T-helper 1 cell treated with Interleukin-12 subunit alpha and Interleukin-12 subunit beta and Interleukin-4 antibody, amounts not matched to agents 30 ng/mL and 1 ng/mL, for 36 hours (primary cell): ENCODE results near the gene SSBP3. TPM values are rescaled to one million over a fixed set of nuclear protein-coding genes. Genes with fewer than 3 reads are reported as not detected.

Experiments used
- intact Hi-C: fragments of 100-400 bp; cut with micrococcal nuclease; formaldehyde crosslinking; loops from one replicate; pipeline ENCODE4 v1.15.1; 2024
- total RNA-seq: library from RNA; stranded (reverse); gene quantifications from 2 replicates; pipeline ENCODE4 v1.2.3, GENCODE V29; 2022

The SSBP3 gene
- total RNA-seq, 1 donor from 2014 or later, result 143 TPM

- intact Hi-C loops, result no loop called here
Measured at GRCh38 chr1:54375298-54375697, 30.9 kb downstream of the SSBP3 start.

GRCh38 chr1:54374766-54375165 lies 31.4 kb downstream of the SSBP3 start:
- intact Hi-C loops, result no loop called here

GRCh38 chr1:54372978-54373377 lies 33.2 kb downstream of the SSBP3 start:
- intact Hi-C loops, result no loop called here

DNA sequence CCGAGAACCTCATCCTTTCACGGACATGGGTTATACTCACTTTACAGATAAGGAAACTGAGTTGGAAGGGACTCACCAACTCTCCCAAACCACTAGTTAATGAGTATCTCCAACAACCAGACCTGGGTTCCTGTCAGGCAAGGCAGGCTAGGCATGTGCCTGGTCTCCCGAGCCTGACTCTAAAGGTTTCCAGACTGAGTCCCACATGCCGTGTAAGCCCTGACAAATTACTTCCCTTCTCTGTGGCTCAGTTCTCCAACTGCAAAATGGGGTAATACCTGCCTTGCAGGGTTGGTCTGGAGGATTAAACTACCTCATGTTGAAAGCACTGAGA lies 34.3 kb downstream of the SSBP3 start:
- intact Hi-C loops, result no loop called here

GRCh38 chr1:54371038-54371941 lies 34.9 kb downstream of the SSBP3 start:
- intact Hi-C loops, result no loop called here

GRCh38 chr1:54370287-54370989 lies 35.8 kb downstream of the SSBP3 start:
- intact Hi-C loops, result no loop called here

- intact Hi-C loops, result no loop called here
Measured at GRCh38 chr1:54367613-54368012, 38.6 kb downstream of the SSBP3 start.

DNA sequence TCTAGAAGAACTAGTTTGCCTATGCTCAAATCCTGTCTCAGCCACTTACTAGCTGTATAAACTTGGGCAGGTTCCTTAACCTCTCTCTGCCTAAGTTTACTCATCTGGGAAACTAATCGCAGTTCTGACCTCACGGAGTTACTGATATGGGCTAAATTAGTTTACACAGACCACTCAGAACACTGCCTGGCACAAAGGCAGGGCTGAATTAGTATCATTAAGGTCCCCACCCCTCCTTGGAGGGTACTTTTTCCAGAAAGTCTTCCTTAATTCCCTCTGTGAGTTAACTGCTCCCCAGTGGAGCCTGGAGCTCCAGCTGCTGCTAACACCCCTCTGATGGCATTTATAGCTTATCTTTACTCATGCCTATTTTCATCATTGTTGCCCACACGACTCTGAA lies 40.3 kb downstream of the SSBP3 start:
- intact Hi-C loops, result no loop called here

DNA sequence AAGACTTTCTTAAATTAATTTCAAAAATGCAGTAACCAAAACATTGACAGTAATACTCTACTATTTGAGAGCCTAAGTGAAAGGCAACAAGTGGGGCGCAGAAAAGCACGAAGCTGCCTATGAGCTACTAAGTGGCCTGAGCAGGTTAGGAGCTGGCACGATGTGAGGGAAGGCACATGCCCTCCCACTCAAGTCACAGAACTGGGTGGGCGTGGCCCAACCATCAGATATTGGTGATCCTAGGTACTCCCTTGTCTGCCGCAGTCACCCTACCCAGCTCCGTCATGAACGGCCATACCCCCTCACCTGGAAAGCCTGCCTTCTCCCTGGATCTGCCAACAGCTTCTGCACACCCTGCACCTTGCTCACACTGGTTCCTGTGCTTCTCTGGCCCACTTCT lies 40.8 kb downstream of the SSBP3 start:
- intact Hi-C loops, result no loop called here

GRCh38 chr1:54364995-54365394 lies 41.2 kb downstream of the SSBP3 start:
- intact Hi-C loops, result no loop called here

DNA sequence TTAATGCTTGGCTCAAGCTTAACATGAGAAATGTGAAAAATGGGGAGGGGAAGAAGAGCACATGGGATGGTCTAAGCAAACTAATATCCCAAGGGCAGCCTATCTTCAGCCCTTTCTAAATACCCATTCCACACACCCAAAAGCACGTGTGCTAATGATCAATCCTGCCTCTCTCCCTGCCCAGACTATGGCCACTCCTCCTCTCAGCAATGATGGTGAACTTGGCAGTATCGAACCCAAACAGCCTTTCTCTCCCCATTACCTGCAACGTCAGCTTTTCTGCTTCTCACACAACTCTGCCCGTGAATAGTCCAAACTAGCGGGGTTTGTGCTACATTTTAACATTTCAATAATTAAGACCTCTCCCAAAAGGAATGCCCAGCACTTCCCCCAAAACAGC lies 41.6 kb downstream of the SSBP3 start:
- intact Hi-C loops, result no loop called here

DNA sequence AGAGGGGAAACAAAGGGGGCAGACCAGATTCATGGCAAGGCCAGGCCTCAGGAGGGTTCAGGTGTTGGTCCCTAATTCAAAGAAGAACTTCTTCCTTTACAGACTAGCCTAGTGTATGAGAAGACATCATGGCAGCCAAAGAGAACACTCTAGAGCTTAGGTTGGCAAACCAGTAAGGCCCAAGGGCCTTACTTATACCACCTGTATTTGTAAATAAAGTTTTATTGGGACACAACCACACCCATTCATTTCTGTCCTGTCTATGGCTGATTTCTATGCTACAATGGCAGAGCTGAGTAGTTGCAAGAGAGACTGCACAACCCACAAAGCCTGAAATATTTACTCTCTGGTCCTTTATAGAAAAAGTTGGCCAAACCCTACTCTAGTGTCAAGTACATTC lies 42.3 kb downstream of the SSBP3 start:
- intact Hi-C loops, result no loop called here

DNA sequence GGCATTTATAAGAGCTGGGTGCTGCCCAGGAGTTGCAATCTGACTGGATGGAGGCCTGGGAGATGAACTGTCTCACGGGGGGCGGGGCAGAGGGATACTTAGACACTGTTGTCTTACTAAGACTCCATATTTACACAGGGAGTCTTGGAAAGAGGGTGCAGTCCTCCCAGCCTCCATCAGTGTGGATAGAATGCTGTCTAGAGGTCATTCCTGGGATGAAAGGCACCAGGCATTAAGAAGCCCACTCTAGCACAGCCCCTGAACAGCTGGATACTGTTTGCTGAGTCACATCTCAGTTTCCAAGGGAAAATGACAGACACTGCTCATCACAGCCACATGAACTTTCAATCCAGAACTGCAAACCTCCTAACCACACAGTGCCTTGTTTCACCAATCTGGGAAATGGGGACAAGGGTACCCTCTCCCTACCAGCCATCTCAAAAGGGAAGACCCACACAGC lies 43.3 kb downstream of the SSBP3 start:
- intact Hi-C loops, result no loop called here

- intact Hi-C loops, result no loop called here
Measured at GRCh38 chr1:54361342-54361741, 44.9 kb downstream of the SSBP3 start.

DNA sequence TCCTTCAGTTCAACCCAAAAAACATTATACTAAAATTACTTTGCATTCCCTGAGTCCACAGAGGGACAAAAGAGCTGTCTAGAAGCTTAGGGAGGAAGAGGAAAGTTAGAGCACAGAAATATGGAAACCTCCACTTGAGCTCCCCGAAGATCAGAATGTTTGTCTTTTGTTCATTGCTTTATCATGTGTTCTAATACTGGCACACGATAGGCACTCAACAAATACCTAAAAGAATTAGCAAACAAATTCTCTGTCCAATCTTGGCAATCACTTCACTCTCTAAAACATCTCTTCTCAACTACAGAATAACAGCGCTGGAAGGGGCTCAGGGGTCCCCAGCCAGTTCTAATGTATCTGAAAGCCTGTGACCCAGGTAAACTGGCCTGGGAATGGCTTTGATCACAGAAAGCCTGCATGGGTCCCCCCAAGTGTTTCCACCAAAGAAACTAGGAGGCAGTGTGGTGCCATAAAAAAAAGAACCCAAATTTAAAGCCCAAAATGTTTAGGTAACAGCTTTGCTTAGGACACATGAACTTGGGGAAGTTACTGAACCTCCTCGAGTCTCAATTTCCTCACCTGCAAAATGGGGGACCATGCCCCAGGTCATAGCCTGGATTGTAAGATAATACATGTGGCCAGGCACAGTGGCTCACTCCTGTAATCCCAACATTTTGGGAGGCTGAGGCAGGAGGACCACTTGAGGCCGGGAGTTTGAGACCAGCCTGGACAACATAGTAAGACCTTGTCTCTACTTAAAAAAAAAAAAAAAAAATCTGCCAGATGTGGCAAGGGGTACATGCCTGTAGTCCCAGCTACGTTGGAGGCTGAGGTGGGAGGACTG lies 45.8 kb downstream of the SSBP3 start:
- intact Hi-C loops, result no loop called here

DNA sequence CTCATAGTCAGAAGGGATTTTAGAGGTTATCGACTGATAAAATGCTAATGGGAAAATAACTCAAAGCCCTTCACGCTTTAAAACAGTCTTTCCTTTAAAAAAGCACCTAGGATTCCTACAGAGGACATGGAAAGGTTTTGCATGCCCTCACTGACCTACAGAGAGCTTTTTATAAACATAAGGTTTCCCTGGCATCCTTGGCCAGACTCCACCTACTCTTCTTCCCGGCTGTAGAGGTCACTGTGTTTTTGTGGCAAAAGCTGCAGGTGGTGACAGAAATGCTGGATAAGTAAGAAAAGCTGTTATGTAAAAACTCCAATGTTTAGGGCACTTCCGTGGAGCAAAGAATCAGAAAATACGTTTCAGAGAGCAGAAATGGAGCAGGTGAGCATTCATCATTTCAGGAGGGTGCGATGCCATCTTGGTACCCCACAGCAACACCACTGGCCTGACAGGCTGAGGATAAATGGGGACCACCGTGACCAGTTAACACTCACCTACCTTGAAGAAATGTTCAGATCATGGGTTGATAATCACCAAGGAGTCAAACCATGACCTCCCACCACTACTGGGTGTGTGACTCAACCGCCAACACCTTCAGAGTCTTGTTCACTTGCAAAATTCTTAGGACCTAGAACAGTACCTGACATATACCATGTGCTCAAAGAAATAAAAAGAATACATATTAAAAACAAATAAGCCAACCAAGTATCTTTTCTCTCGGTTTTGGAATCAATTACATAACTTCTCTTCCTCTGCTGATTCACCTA lies 46.6 kb downstream of the SSBP3 start:
- intact Hi-C loops, result loop anchor here (5.0 kb wide), 1 partner anchor 307 kb away; the partner anchor contains the start of genes TCEANC2 and TMEM59

GRCh38 chr1:54358503-54359168 lies 47.6 kb downstream of the SSBP3 start:
- intact Hi-C loops, result loop anchor here (5.0 kb wide), 1 partner anchor 306 kb away; the partner anchor contains the start of genes TCEANC2 and TMEM59

DNA sequence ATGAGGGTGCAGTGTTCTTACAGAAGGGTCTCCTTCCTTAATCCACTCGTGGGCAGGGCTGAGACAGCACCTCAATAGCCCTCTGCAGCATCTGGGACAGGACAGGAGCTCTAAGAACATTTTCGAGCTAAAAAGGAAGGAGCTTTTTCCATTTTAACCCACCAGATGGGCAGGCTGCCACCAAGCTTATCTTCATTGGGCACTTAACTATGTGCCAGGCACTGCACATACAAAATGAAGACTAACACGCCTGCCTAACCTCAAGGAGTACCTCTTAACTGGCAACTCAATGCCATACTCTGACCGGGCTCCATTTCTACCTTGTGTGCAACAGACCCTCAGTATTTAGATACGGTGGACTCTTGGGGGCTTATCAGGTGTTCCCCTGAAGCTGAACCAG lies 48.2 kb downstream of the SSBP3 start:
- intact Hi-C loops, result loop anchor here (5.0 kb wide), 1 partner anchor 306 kb away; the partner anchor contains the start of genes TCEANC2 and TMEM59

DNA sequence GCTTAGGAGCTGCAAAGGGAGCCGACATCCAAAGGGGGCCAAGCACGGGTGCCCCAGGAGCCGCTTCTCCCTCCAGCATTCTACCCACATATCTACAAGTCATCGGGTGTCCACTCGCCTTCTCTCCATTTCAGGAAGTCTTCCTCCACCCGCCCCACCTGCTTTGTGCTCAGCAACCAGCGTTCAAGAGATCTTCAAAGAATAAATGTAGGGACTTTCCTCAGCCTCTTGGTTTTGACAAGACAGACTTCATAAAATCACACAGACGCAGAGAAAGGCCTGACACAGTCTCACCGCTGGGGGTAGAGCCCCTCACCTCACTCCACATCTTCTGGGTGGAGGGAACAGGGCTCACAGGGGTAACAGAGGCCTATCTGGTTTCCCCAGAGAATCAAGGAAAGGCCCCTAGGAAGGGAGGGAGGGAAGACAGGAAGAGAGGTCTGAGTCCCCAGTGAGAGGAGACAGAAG lies 49.5 kb downstream of the SSBP3 start:
- intact Hi-C loops, result loop anchor here (1.0 to 5.0 kb wide), 5 partner anchors 51 to 304 kb away; partner anchors contain the start of genes CYB5RL, MRPL37, TCEANC2 and TMEM59
